ENCODE measurements around the gene PBX1.

DNA sequence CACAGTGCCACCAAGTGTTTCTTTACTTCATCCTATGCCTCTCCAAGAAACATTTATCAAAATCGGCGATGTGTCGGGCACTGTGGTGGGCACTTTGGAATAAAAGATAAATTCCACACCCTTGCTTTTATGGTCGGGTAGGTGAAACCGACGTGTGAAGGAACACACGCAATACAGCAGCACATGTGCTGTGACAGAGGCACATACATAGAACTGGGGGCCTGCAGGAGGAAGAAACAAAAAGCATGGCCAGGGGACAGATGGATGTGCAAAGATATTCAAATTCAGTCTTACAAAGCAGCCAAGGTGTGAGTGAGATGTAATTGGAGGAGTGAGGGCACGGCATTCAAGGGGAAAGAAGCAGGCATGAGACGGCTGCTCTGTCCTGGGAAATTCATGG is 282.0 kb downstream of the PBX1 start:
- no peak for TF ChIP-seq HOXC10 (CRISPR knock-in tag; IDR thresholded peaks at IDR 0.05)
- no peak for TF ChIP-seq ZNF433 (tag by site-specific recombination; IDR thresholded peaks at IDR 0.05; ENCODE audit: low read depth)
- no peak for TF ChIP-seq ZEB2 (tag by site-specific recombination; IDR thresholded peaks at IDR 0.05)
- no peak for TF ChIP-seq EGR2 (tag by site-specific recombination; IDR thresholded peaks at IDR 0.05; ENCODE audit: low read depth)
- TF ChIP-seq, protein P1, sequence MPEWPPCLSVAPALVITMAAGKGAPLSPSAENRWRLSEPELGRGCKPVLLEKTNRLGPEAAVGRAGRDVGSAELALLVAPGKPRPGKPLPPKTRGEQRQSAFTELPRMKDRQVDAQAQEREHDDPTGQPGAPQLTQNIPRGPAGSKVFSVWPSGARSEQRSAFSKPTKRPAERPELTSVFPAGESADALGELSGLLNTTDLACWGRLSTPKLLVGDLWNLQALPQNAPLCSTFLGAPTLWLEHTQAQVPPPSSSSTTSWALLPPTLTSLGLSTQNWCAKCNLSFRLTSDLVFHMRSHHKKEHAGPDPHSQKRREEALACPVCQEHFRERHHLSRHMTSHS (tag by site-specific recombination; IDR thresholded peaks at IDR 0.05): no peak
- TF ChIP-seq, protein P2, sequence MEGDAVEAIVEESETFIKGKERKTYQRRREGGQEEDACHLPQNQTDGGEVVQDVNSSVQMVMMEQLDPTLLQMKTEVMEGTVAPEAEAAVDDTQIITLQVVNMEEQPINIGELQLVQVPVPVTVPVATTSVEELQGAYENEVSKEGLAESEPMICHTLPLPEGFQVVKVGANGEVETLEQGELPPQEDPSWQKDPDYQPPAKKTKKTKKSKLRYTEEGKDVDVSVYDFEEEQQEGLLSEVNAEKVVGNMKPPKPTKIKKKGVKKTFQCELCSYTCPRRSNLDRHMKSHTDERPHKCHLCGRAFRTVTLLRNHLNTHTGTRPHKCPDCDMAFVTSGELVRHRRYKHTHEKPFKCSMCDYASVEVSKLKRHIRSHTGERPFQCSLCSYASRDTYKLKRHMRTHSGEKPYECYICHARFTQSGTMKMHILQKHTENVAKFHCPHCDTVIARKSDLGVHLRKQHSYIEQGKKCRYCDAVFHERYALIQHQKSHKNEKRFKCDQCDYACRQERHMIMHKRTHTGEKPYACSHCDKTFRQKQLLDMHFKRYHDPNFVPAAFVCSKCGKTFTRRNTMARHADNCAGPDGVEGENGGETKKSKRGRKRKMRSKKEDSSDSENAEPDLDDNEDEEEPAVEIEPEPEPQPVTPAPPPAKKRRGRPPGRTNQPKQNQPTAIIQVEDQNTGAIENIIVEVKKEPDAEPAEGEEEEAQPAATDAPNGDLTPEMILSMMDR (tag by site-specific recombination; IDR thresholded peaks at IDR 0.05): no peak
- TF ChIP-seq, protein P3, sequence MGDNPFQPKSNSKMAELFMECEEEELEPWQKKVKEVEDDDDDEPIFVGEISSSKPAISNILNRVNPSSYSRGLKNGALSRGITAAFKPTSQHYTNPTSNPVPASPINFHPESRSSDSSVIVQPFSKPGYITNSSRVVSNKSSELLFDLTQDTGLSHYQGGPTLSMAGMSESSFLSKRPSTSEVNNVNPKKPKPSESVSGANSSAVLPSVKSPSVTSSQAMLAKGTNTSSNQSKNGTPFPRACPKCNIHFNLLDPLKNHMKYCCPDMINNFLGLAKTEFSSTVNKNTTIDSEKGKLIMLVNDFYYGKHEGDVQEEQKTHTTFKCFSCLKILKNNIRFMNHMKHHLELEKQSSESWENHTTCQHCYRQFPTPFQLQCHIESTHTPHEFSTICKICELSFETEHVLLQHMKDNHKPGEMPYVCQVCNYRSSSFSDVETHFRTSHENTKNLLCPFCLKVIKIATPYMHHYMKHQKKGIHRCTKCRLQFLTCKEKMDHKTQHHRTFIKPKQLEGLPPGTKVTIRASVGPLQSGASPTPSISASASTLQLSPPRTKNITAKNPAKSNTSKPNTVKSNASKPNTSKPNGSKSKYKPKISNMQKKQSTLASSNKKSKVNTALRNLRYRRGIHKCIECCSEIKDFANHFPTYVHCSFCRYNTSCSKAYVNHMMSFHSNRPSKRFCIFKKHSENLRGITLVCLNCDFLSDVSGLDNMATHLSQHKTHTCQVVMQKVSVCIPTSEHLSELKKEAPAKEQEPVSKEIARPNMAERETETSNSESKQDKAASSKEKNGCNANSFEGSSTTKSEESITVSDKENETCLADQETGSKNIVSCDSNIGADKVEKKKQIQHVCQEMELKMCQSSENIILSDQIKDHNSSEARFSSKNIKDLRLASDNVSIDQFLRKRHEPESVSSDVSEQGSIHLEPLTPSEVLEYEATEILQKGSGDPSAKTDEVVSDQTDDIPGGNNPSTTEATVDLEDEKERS (tag by site-specific recombination; IDR thresholded peaks at IDR 0.05): no peak
- TF ChIP-seq ZBTB17 (tag by site-specific recombination; IDR thresholded peaks at IDR 0.05): no peak
- TF ChIP-seq, protein P4, sequence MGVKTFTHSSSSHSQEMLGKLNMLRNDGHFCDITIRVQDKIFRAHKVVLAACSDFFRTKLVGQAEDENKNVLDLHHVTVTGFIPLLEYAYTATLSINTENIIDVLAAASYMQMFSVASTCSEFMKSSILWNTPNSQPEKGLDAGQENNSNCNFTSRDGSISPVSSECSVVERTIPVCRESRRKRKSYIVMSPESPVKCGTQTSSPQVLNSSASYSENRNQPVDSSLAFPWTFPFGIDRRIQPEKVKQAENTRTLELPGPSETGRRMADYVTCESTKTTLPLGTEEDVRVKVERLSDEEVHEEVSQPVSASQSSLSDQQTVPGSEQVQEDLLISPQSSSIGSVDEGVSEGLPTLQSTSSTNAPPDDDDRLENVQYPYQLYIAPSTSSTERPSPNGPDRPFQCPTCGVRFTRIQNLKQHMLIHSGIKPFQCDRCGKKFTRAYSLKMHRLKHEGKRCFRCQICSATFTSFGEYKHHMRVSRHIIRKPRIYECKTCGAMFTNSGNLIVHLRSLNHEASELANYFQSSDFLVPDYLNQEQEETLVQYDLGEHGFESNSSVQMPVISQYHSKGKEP (tag by site-specific recombination; IDR thresholded peaks at IDR 0.05): no peak
- TF ChIP-seq, protein P5, sequence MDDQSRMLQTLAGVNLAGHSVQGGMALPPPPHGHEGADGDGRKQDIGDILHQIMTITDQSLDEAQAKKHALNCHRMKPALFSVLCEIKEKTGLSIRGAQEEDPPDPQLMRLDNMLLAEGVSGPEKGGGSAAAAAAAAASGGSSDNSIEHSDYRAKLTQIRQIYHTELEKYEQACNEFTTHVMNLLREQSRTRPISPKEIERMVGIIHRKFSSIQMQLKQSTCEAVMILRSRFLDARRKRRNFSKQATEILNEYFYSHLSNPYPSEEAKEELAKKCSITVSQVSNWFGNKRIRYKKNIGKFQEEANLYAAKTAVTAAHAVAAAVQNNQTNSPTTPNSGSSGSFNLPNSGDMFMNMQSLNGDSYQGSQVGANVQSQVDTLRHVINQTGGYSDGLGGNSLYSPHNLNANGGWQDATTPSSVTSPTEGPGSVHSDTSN (CRISPR knock-in tag; IDR thresholded peaks at IDR 0.05): no peak
- TF ChIP-seq TCF7L2 (IDR thresholded peaks at IDR 0.05; ENCODE audit: borderline replicate concordance, low read depth, low read length): no peak
- no peak for TF ChIP-seq YY1 (tag by site-specific recombination; IDR thresholded peaks at IDR 0.05)
- TF ChIP-seq ZBTB48 (tag by site-specific recombination; IDR thresholded peaks at IDR 0.05): no peak
